Right lobe of liver (tissue), 4 donors: ENCODE results near the gene POMC.

ENCODE experiments used
- CTCF ChIP-seq, 4 donors: fragments of 200-600 bp in 3 of 4; fragments of 450-650 bp in 1 of 4; IDR thresholded peaks; one replicate each; pipeline versions ENCODE4 v1.5.1 to v1.8.0; 2016 to 2022; ENCODE audit warnings: antibody characterized with exemption in 4 of 4, mild to moderate bottlenecking in 2 of 4
- POLR2A ChIP-seq: fragments of 450-650 bp; IDR thresholded peaks from one replicate; pipeline ENCODE4 v1.6.1; 2017; ENCODE audit warnings: antibody characterized with exemption, mild to moderate bottlenecking
- donor health status: DM: no; HTN: no; CAD: no.
- donor health status: DM: no; HTN: no; CAD: no.
- donor health status: DM: no; HTN: yes; CAD: no.

DNA sequence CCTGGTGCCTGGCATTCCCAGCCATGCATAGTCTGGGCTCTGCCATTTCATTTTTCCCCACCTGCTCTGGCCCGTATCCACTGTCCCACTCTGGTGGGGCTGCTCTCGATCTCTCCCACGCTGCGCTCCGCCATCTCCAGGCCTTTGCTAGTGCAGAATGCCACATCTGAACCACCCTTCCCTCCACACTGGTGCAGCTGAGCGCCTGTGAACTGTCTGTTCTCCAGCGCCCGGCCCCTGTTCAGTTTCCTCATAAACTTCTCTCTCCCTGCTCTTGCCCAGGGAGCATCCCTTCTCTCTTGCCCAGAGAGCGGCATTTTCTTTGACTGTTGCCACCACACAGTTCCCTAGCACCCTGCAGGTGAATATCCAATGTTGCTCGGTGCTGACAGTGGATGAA is 21.5 kb downstream of the POMC start:
- TF ChIP-seq CTCF (IDR thresholded peaks at IDR 0.05) (no peak), POLR2A (no peak)
